ENCODE results near the gene TTI1.

The TTI1 gene

GRCh38 chr20:37934634-37935375 lies 98.5 kb downstream of the TTI1 start:
- DNase-seq, result no peak

GRCh38 chr20:37933786-37934633 lies 99.2 kb downstream of the TTI1 start:
- DNase-seq, result no peak
